Thyroid gland (tissue), 4 donors: Measurements from ENCODE around the gene RAI14.

Experiments used
- CTCF ChIP-seq, 6 experiments: fragments of 200-600 bp in 3 of 6; fragments of 450-650 bp in 3 of 6; sonication (generic) in 3 of 6; IDR thresholded peaks; one replicate each; pipeline ENCODE4 v1.5.1; 2016 to 2019; ENCODE audit warnings: antibody characterized with exemption in 6 of 6, mild to moderate bottlenecking in 2 of 6, inconsistent platforms in 1 of 6, moderate library complexity in 1 of 6
- POLR2A ChIP-seq, 2 donors: fragments of 450-650 bp; IDR thresholded peaks; one replicate each; pipeline ENCODE4 v1.6.1; 2017; ENCODE audit warnings: antibody characterized with exemption in 2 of 2, mild to moderate bottlenecking in 2 of 2, moderate library complexity in 1 of 2

- TF ChIP-seq CTCF (IDR thresholded peaks at IDR 0.05) (no peak), POLR2A (IDR thresholded peaks at IDR 0.05) (no peak)
Observed at GRCh38 chr5:34842554-34842953, 186.4 kb downstream of the RAI14 start.
